HUDEP-2 (cell line): ENCODE measurements around the gene LRFN2.

Source experiments
- DNase-seq, 76 experiments: peaks; one replicate each; lab custom pipeline; 2025; ENCODE audit not compliant: unreplicated experiment in 76 of 76; lab: John Stamatoyannopoulos, UW

LRFN2 gene

GRCh38 chr6:40484066-40484465 is 103.1 kb downstream of the LRFN2 start:
- no peak for DNase-seq

- no peak for DNase-seq
Observed at GRCh38 chr6:40482532-40482931, 104.6 kb downstream of the LRFN2 start.

DNA sequence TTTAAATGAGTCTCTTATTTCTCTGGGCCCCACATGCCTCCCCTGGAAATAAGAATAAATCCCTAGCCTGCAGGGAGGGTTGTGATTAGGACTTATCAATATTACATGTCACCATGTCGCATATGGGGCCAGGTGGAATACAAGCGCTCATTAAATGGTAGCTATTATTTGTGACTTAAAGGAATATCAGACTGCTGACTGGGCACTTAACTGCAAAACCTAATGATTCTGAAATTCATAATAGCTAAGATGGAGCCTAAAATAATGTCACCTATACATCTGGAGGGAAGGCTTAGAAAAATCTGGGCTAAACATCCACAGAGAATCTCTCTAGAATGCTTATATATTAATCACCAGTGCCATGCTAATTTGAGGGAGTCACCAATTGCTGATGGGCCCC is 106.5 kb downstream of the LRFN2 start:
- no peak for DNase-seq

GRCh38 chr6:40479706-40480105 is 107.5 kb downstream of the LRFN2 start:
- DNase-seq = no peak

DNA sequence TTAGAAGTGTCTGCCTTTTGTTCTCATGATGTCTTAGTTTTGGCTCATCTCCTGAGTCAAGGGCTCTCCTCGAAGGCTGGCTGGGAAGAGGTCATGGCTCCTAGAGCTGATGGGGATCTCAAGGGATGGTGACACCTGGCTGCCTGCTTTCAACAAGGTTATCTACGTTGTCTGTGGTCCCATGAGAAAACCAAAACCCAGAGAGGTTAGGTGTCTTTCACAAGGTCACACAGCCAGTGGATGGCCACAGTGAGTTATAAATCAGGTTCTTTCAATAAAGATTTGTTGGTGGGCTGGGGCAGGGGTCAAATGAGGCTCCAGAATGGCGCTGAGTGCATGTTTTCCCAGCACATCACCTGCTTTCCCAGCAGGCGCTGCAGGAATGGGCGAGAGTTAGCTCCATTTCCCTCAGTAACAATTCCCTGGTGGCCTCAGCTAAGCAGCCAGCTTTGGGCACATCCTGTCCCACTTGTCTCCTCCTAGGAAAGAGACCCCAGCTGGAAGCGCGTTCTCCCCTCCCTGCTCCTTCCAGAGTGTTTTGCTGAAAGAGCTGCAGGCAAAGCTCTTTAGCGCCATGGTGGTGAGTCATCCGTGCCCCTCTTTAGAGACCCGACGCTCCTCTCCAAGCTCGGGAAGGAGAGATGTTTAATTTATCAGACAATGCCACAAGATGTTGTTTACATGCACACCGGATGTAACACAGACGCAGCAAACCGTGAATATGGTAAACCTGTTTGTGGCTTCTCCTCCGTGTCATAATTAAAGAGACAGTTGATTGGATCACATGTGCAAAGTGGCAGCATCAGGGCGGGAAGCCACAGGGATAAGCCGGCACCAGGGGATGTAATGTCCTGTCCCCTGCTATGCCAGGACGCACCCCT is 109.7 kb downstream of the LRFN2 start:
- no peak for DNase-seq

GRCh38 chr6:40476673-40477072 is 110.5 kb downstream of the LRFN2 start:
- no peak for DNase-seq

DNA sequence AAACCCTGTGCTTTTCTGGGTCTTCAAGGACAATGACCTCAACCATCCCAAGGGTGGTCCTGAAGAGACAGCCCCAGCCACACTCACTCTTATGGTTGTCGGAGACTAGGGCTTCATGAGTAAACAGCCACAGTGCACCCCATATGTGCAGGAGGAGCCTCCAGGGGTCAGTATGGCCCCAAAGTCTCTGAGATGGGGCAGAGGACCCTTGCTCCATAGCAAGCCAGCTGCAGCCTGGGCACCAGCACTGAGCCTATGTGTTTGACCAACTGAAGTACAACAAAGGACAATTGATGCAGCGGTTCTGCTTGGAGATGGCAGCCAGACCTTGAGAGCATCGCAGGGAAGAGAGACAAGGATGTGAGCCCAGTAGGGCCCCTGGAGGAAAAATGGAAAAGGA is 112.2 kb downstream of the LRFN2 start:
- no peak for DNase-seq

GRCh38 chr6:40473026-40473425 is 114.1 kb downstream of the LRFN2 start:
- no peak for DNase-seq

GRCh38 chr6:40472353-40472752 is 114.8 kb downstream of the LRFN2 start:
- peak in 1 of 76 experiments; percentile 5 for DNase-seq

- no peak for DNase-seq
Observed at GRCh38 chr6:40471243-40471642, 115.9 kb downstream of the LRFN2 start.

GRCh38 chr6:40469323-40469722 is 117.8 kb downstream of the LRFN2 start:
- DNase-seq = no peak

- no peak for DNase-seq
Observed at GRCh38 chr6:40466986-40467539, 120.1 kb downstream of the LRFN2 start.

GRCh38 chr6:40461643-40462042 is 125.5 kb downstream of the LRFN2 start:
- no peak for DNase-seq

- no peak for DNase-seq
Observed at GRCh38 chr6:40460380-40460779, 126.8 kb downstream of the LRFN2 start.

DNA sequence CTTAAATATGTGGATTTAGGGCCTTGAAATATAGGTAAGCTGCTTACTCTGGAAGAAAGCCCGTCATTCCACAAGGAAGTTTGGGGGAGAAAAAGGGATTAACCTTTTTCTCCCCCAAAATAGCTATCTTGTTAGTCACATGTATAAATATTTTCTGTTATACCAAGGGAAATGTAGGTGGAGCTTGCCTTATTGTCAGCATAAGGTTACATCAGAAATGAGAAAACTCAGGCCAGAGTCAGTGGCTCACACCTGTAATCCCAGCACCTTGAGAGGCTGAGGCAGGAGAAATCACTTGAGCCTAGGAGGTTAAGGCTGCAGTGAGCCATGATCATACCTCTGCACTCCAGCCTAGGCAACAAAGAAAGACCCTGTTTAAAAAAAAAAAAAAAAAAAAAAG is 129.9 kb downstream of the LRFN2 start:
- no peak for DNase-seq

DNA sequence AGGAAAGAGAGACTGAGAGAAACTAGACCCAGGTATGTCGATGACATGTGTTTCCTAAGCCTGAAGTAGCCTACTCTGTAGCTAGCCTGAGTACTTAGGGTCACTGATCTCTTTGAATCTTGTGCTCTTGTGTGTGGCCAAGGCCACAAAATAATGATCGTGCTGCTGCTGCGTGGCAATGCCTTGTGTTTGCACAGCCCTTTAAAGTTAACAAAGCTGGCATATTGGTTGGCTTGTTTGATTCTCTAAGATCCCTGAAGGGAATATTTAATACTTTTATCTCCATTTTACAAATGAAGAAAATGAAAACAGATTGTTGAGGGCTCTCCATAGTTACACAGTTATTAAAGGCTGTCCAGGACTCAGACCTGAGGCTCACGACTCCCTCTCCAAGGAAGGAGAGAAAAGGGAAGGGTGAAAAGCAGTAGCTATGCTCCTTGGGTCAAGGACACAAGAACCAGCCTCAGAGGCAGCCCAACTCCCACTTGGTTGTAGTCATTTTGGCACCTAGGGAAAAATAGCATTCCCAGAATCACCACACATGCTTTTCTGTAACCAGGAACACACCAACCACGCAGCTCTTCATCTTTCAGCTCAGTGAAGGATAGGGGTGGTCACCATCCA is 130.7 kb downstream of the LRFN2 start:
- DNase-seq = no peak

DNA sequence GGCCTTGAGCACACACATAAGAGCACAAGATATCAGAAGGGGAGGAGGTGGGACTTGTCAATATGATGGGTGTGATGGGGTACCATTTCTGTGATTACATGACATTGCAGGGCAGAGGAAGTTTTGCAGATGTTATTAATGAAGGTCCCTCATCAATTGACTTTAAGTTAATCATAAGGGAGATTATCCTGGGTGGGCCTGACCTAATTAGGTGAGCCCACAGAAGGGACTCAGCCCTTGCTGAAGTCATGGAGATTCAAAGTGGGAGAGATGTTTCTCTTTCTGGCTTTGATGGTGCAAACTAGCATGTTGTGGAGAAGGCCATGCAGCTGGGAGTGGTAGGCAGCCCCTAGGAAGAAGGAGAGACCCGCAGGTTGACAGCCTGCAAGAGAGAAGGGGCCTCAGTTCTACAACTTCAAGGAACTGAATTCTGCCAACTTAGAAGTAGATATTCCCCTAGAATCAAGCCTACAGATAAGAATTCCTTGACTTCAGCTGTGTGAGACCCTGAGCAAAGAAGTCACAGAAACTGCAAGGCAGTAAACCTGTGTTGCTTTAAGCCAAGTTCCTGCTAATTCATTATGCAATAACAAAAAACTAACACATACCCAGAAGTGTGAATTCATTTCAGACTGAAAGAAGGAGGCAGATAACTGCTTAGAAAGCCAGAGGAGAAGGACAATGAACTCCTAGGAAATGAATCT is 131.3 kb downstream of the LRFN2 start:
- no peak for DNase-seq

DNA sequence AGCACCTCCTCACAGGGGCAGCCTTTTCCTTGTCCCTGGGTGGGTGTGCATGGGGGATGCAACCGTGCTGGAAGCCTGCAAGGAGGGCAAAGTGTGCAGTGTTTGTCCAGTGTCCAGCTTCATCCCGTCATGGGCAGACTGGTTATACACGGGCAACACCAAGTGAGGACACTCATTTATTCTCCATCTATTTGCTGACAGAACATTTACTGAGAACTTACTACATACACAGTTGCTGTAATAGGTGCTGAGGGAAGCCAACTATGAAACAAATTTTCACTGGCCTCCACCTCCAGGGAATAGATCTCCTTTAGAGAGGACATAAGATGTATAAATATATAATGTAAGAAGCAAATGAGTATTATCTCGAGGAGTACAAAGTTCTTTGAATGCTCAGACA is 136.7 kb downstream of the LRFN2 start:
- no peak for DNase-seq

DNA sequence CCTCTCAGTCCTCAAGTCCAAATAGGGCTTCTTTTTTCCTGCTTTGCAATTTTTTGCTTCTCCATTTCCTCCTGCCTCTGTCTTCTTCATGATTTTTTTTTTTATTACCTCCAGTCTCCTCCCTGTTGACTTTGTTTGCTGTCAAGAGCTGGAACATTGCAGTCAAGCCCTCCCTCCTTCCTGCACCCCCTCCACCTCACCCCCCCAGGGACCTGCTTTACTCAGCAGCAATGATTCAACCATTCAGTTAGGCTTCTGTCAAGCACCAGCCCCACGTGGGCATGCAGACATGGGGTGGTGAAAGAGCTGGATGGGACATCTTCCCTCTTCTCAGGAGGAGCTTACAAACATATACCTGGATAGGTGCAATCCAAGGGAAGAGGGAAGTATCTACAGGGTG is 142.4 kb downstream of the LRFN2 start:
- DNase-seq = no peak

DNA sequence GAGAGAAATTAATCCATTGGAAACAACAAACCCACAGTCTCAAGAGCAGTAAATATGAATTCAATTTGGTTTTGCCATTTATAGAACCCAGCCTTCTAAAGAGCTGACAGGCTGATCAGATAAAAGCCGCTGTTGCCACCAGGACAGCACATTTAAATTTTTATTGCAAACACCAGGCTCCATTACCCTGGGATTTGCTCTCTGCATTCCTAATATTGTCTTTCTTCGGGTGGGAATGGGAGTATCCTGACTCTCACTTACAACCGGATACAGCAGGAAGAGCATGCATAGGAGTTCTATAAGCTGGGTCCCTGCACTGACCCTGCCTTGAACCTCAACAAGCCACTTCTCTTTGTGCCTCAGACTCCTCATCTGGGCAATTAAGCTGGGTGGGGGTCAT is 142.9 kb downstream of the LRFN2 start:
- DNase-seq = no peak

DNA sequence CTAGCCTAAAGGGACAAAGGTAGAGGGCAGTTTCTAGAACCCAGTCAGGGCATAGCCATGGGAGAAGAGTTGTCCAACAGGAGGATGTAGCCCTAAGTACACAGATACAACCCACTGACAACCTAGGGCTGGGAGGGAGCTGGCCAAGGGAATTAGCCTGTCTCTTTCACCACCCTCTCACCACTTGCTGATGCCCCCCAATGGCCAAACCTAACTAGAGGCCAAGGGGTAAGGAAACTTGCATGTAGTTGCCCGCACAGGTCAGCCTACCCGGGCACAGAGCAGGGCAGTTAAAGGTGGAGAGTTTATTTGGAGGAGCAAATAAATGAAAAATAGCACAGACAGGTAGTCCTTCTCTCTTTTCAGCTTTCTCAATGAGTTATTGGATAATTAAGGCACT is 143.3 kb downstream of the LRFN2 start:
- DNase-seq = no peak
